NCI-H2029 (cell line): Measurements from ENCODE around the gene CCSAP.
"Not testable (repeated sequence)": the region's sequence is repeated elsewhere in the genome, so short reads cannot be mapped to it uniquely, and the experiment has no call there.

Source experiments
- DNase-seq: peaks from one replicate; lab custom pipeline; 2025; lab: John Stamatoyannopoulos, UW

The CCSAP gene

GRCh38 chr1:229364207-229365065 lies 21.6 kb upstream of the CCSAP start:
- no peak for DNase-seq

GRCh38 chr1:229363723-229364122 lies 20.9 kb upstream of the CCSAP start:
- DNase-seq = no peak

GRCh38 chr1:229360420-229360819 lies 17.6 kb upstream of the CCSAP start:
- DNase-seq = no peak

GRCh38 chr1:229355661-229356060 lies 12.8 kb upstream of the CCSAP start:
- no peak for DNase-seq

GRCh38 chr1:229354226-229354625 lies 11.4 kb upstream of the CCSAP start:
- DNase-seq = no peak

GRCh38 chr1:229352975-229353374 lies 10.1 kb upstream of the CCSAP start:
- no peak for DNase-seq

- DNase-seq = no peak
Observed at GRCh38 chr1:229349463-229350385, 6.9 kb upstream of the CCSAP start.

- DNase-seq = no peak
Observed at GRCh38 chr1:229347528-229347927, 4.7 kb upstream of the CCSAP start.

- no peak for DNase-seq
Observed at GRCh38 chr1:229344937-229345684, 2.3 kb upstream of the CCSAP start.

- no peak for DNase-seq
Observed at GRCh38 chr1:229344139-229344538, 1.3 kb upstream of the CCSAP start.

GRCh38 chr1:229341774-229342655 lies 832 bp downstream of the CCSAP start:
- DNase-seq = peak; percentile 39

GRCh38 chr1:229340496-229340895 lies 2.4 kb downstream of the CCSAP start:
- DNase-seq = no peak

GRCh38 chr1:229339520-229339919 lies 3.3 kb downstream of the CCSAP start:
- no peak for DNase-seq

- DNase-seq = no peak
Observed at GRCh38 chr1:229339086-229339485, 3.8 kb downstream of the CCSAP start.

- no peak for DNase-seq
Observed at GRCh38 chr1:229336345-229336744, 6.5 kb downstream of the CCSAP start.

GRCh38 chr1:229334716-229335115 lies 8.1 kb downstream of the CCSAP start:
- no peak for DNase-seq

- DNase-seq = no peak
Observed at GRCh38 chr1:229334269-229334668, 8.6 kb downstream of the CCSAP start.

- DNase-seq = no peak
Observed at GRCh38 chr1:229328598-229329362, 14.1 kb downstream of the CCSAP start.

GRCh38 chr1:229327765-229328164 lies 15.1 kb downstream of the CCSAP start:
- not testable (repeated sequence) for DNase-seq

GRCh38 chr1:229326601-229327000 lies 16.2 kb downstream of the CCSAP start:
- DNase-seq = no peak
